Activated CD8-positive, alpha-beta T cell treated with anti-CD3 and anti-CD28 coated beads, Interleukin-2, amount 10 ng/mL, durations not matched to agents 7 days and 5 days (primary cell): ENCODE data around the gene TBRG4. TPM values are rescaled to one million over a fixed set of nuclear protein-coding genes. Genes with fewer than 3 reads are reported as not detected.

Experiments used
- ATAC-seq: fragments of 150-1000 bp; cut with Tn5 transposase; one replicate; pipeline ENCODE4 v1.10.0; 2021; ENCODE audit warnings: moderate library complexity
- CTCF ChIA-PET: fragments of 350-600 bp; sonication (Branson Sonifier 250); formaldehyde crosslinking; loops from one replicate; lab custom pipeline; 2021; ENCODE audit warnings: antibody characterized with exemption; lab: Charles Lee
- POLR2A ChIA-PET: fragments of 350-600 bp; sonication (Branson Sonifier 250); formaldehyde crosslinking; loops from one replicate; lab custom pipeline; 2021; ENCODE audit warnings: antibody characterized with exemption; lab: Charles Lee
- DNase-seq: peaks from one replicate; pipeline ENCODE4 v3.0.0-alpha.2; 2020
- H3K27ac Mint-ChIP-seq: one replicate; pipeline ENCODE4 v1.8.0; 2021; ENCODE audit warnings: mild to moderate bottlenecking, mixed read lengths
- H3K27me3 Mint-ChIP-seq: one replicate; pipeline ENCODE4 v1.8.0; 2021; ENCODE audit warnings: low read depth, mixed read lengths
- H3K36me3 Mint-ChIP-seq: one replicate; pipeline ENCODE4 v1.8.0; 2021; ENCODE audit warnings: low read depth, mixed read lengths
- H3K4me1 Mint-ChIP-seq: one replicate; pipeline ENCODE4 v1.8.0; 2021; ENCODE audit warnings: low read depth, mixed read lengths
- H3K4me3 Mint-ChIP-seq: one replicate; pipeline ENCODE4 v1.8.0; 2021; ENCODE audit warnings: mild to moderate bottlenecking, mixed read lengths
- H3K9me3 Mint-ChIP-seq: one replicate; pipeline ENCODE4 v1.8.0; 2022; ENCODE audit warnings: mixed read lengths; ENCODE audit not compliant: insufficient read depth
- total RNA-seq, 2 experiments: library from RNA; stranded (reverse); gene quantifications; one replicate each; pipeline ENCODE4 v1.2.3, GENCODE V29; 2021

TBRG4 gene
- total RNA-seq, 2 experiments from 2014 or later = 133 to 137 TPM

DNA sequence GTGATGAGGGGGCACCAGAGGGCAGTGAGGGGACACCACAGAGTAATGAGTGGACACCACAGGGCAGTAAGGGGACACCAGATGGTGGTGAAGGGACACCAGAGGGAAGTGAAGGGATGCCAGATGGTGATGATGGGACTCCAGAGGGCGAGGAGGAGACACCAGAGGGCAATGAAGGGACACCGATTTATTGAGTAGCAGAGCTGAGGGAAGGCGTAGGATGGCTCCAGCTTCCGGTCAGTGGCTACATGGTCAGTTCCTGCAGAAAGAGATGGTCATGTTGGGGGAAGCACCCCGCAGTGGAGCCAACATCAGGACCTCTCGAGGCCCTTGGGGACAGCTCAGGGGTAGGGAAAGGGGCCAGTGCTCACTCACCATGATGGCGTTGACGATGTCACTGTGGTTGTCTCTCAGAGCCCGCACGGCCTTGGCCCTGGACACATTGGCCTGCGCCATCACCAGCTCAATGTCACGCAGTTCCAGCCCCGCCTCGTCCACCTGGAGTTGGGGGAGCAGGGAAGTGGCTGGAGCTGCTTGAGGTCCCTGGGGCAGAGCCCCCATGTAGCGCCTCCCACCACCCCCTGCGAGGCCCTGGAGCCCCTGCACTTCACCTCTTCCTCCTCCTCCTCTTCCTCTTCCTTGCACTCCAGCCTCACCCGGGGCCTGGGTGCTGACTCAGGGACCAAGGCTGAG is 31.1 kb downstream of the TBRG4 start:
- Mint-ChIP-seq H3K27me3 (no peaks in the 10 kb centered on the region), H3K4me1 (peaks cover 6% of the 10 kb centered on the region), H3K9me3 (no peaks in the 10 kb centered on the region), H3K4me3 (no peak overlapping the region), H3K36me3 (peaks cover 12% of the 10 kb centered on the region), H3K27ac (peak overlapping the region; percentile 57)
- peak; percentile 37 for DNase-seq
- ChIA-PET CTCF (interaction anchor here (0.7 to 2.6 kb wide), 2 partner anchors 56 to 383 kb away, joined by 3 to 16 read pairs; no protein-coding TSS in a partner anchor), POLR2A (interaction anchor here (0.6 to 1.2 kb wide), 4 partner anchors 9 to 106 kb away, joined by 3 to 4 read pairs (median 4); partner anchors contain the start of gene TBRG4)
- peak; percentile 35 for ATAC-seq

DNA sequence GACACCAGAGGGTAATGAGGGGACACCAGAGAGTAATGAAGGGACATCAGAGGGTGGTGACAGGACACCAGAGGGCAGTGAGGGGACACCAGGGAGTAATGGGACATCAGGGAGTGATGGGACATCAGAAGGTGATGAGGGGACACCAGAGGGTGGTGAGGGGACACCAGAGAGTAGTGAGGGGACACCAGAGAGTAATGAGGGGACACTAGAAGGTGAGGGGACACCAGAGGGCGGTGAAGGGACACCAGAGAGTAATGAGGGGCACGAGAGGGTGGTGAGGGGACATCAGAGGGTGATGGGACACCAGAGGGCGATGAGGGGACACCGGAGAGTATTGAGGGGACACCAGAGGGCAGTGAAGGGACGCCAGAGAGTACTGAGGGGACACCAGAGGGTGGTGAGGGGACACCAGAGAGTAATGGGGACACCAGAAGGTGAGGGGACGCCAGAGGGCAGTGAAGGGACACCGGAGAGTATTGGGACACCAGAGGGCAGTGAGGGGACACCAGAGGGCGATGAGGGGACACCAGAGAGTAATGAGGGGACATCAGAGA is 33.3 kb downstream of the TBRG4 start:
- Mint-ChIP-seq H3K4me3 (no peak overlapping the region), H3K36me3 (peaks cover 30% of the 10 kb centered on the region), H3K4me1 (peaks cover 6% of the 10 kb centered on the region), H3K27me3 (no peaks in the 10 kb centered on the region), H3K27ac (no peak overlapping the region), H3K9me3 (no peaks in the 10 kb centered on the region)
- CTCF ChIA-PET = no interaction called here
- POLR2A ChIA-PET = no interaction called here
- ATAC-seq (no peak), DNase-seq (no peak)

DNA sequence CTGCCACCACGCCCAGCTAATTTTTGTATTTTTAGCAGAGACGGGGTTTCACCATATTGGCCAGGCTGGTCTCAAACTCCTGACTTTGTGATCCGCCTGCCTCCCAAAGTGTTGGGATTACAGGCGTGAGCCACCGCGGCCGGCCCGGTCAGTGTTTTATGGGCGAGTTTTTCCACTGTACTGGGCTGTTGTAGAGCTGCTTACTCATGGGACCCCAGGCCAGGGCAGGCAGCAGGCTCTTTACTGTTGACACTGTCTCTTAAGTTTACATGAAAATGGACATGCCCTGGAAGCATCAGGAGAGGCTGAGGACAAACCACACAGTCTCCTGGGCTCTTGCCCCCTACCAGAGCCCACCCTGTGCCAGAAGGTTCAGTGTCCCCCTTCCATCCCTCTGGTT is 33.9 kb downstream of the TBRG4 start:
- Mint-ChIP-seq H3K27ac (no peak overlapping the region), H3K27me3 (no peaks in the 10 kb centered on the region), H3K4me3 (no peak overlapping the region), H3K4me1 (peaks cover 6% of the 10 kb centered on the region), H3K9me3 (no peaks in the 10 kb centered on the region), H3K36me3 (peaks cover 37% of the 10 kb centered on the region)
- ATAC-seq = no peak
- DNase-seq = no peak
- POLR2A ChIA-PET = interaction anchor here (0.8 kb wide), 1 partner anchor 63 kb away, joined by 3 read pairs; no protein-coding TSS in a partner anchor
- CTCF ChIA-PET = no interaction called here

DNA sequence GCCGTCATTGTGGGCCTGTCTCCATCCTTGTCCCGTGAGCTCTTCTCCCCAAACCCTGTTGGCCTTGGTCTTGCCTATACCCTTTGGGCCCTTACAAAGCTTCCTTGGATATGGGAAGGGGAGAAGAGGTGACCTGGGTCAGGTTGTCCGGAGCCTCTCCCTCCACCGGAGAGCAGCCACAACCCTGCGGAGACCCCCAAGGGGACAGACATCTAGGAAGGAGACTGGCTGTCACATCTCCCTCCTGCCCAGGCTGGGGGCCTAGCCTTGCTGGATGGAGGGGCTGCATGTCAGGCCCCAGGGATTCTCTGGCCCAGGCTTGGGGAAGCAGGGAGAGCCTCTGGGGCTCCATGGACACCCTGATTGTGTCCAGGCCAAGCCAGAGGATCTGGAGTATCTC is 34.6 kb downstream of the TBRG4 start:
- Mint-ChIP-seq H3K9me3 (no peaks in the 10 kb centered on the region), H3K27ac (no peak overlapping the region), H3K36me3 (peaks cover 41% of the 10 kb centered on the region), H3K4me1 (peaks cover 6% of the 10 kb centered on the region), H3K4me3 (no peak overlapping the region), H3K27me3 (no peaks in the 10 kb centered on the region)
- CTCF ChIA-PET = no interaction called here
- DNase-seq (no peak), ATAC-seq (no peak)
- POLR2A ChIA-PET = interaction anchor here (0.8 kb wide), 1 partner anchor 62 kb away, joined by 3 read pairs; no protein-coding TSS in a partner anchor

DNA sequence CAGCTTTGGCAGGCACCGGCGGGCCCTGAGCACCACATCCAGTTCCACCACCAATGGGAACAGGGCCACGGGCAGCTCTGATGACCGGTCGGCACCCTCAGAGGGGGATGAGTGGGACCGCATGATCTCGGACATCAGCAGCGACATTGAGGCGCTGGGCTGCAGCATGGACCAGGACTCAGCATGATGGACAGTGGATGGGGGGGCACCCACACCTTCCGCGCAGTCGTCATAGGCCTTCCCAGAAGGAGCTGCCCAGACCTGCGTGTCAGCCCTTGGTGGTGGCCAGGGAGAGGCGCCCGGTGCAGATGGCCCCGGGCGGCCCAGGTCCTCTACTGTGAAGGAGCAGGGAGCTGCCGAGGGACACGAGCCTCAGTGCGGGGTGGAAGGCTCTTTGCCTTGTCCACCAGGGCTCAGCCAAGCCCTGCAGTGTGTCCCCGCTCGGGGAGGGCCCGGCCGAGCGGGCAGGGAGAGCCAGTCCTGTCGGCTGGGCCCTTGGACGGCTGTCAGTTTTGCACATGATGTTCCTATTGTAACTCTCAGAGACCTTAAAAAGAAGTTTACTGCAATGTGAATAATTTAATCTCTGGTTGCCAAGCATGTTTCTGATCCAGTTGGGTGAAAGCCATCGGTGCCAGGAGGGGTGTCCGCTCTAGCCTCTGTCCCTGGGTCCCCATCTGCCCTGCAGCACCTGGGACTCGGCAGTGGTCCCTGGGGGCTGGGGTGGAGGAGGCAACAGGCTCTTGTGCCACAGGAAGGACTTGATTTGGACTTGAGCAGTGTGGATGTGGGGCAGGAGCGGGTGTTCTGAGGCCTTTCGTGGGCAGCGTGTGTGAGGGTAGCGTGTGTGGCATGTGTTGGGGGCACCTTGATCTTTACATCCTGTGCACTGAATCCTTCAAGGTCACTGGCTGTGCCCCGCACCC is 35.4 kb downstream of the TBRG4 start:
- Mint-ChIP-seq H3K4me3 (no peak overlapping the region), H3K9me3 (no peaks in the 10 kb centered on the region), H3K36me3 (peaks cover 45% of the 10 kb centered on the region), H3K27ac (no peak overlapping the region), H3K4me1 (peaks cover 6% of the 10 kb centered on the region), H3K27me3 (no peaks in the 10 kb centered on the region)
- ChIA-PET POLR2A (no interaction called here), CTCF (no interaction called here)
- ATAC-seq (no peak), DNase-seq (no peak)

DNA sequence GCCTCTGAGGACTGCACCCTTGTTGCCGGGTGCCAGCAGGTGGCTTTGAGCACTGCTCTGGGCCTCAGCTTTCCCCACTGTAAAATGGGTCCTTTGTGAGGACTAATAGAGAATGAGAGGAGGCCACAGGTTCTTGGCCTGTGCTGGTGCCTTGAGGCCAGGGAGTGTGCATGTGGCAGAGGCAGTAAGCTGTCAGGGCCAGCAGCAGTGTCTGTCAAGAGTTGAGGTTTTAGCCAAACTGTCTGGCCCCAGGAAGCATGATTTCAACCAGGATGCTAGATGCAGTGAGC is 36.2 kb downstream of the TBRG4 start:
- CTCF ChIA-PET = no interaction called here
- no peaks in the 10 kb centered on the region for H3K9me3 Mint-ChIP-seq
- no peaks in the 10 kb centered on the region for H3K27me3 Mint-ChIP-seq
- H3K4me3 Mint-ChIP-seq = no peak overlapping the region
- ATAC-seq (no peak), DNase-seq (no peak)
- peaks cover 45% of the 10 kb centered on the region for H3K36me3 Mint-ChIP-seq
- H3K4me1 Mint-ChIP-seq = peaks cover 6% of the 10 kb centered on the region
- no peak overlapping the region for H3K27ac Mint-ChIP-seq
- POLR2A ChIA-PET = no interaction called here

DNA sequence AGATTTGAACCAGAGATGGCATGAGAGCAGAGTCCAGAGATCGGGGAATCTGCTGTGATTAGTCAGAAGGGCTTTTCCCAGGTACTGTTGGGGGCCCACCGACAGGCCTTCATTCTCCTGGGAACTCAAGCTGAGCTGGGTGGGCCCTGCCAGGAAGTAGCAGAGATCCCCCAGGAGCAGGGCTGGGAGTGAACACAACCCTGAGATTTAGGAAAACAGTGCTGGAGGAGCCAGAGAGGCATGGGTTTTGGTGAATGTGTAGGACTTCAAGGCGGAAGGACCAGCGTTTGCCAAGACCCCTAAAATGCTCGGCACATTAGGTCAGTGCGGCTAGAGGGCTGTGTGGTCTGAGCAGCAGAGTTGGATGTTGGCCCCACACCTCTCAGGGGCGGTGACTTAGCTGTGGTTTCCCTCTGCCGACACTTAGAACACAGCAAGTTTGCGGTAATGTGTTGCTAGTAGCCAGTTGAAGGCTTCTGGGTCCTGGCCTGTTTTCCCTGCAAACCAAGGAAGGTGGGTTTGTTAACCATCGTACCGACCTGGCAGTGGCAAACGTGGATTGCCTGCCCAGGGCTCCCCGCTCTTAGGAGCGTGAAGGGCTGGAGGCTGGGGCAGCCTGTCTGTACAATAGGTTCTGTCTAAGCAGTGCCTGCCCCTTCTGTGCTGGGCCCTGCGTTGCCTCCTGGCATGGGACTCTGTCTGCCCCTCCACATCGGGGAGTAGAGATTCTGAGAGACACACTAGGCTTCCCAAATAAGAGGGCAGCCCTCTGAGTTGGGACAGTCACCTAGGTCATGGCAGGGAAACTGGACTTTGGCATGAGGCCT is 36.8 kb downstream of the TBRG4 start:
- no peak overlapping the region for H3K4me3 Mint-ChIP-seq
- CTCF ChIA-PET = no interaction called here
- POLR2A ChIA-PET = no interaction called here
- H3K9me3 Mint-ChIP-seq = no peaks in the 10 kb centered on the region
- H3K27me3 Mint-ChIP-seq = no peaks in the 10 kb centered on the region
- H3K36me3 Mint-ChIP-seq = peaks cover 49% of the 10 kb centered on the region
- no peak overlapping the region for H3K27ac Mint-ChIP-seq
- ATAC-seq = no peak
- H3K4me1 Mint-ChIP-seq = peaks cover 6% of the 10 kb centered on the region
- DNase-seq = no peak

DNA sequence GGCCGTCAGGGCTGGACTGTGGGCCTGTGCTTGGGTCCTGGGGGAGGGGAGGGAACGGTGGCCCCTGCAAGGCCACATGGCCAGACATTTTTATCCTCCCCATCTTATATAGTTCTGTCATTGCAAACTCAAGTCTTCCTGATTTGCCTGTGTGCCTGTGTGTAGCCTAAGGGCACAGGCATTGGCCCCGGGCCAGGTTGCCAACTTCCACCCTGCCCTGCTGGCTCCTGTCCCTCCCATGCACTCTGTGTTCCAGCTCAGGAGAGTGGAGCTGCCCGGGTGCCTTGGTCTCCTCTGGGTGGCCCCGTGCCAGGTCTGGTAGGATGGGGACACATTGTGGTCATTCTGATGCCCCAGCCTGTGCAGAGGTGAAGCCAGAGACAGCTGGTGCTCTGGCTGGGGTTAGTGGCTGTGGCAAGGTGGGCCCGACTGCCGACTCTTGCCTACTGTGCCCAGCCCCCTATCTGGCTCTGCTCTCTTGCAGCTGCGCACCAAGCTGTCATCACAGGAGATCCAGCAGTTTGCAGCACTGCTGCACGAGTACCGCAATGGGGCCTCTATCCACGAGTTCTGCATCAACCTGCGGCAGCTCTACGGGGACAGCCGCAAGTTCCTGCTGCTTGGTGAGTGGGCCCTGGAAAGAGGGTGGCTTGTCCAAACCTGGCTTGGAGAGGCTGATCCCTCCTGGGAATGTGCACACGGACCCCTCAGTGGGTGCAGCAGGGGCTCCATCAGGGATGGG is 37.5 kb downstream of the TBRG4 start:
- no peak overlapping the region for H3K4me3 Mint-ChIP-seq
- ChIA-PET CTCF (interaction anchor here (1.4 kb wide), 1 partner anchor 100 kb away, joined by 5 read pairs; no protein-coding TSS in a partner anchor), POLR2A (no interaction called here)
- H3K9me3 Mint-ChIP-seq = no peaks in the 10 kb centered on the region
- peaks cover 55% of the 10 kb centered on the region for H3K36me3 Mint-ChIP-seq
- no peak for ATAC-seq
- no peak for DNase-seq
- no peak overlapping the region for H3K27ac Mint-ChIP-seq
- H3K4me1 Mint-ChIP-seq = peaks cover 7% of the 10 kb centered on the region
- no peaks in the 10 kb centered on the region for H3K27me3 Mint-ChIP-seq

DNA sequence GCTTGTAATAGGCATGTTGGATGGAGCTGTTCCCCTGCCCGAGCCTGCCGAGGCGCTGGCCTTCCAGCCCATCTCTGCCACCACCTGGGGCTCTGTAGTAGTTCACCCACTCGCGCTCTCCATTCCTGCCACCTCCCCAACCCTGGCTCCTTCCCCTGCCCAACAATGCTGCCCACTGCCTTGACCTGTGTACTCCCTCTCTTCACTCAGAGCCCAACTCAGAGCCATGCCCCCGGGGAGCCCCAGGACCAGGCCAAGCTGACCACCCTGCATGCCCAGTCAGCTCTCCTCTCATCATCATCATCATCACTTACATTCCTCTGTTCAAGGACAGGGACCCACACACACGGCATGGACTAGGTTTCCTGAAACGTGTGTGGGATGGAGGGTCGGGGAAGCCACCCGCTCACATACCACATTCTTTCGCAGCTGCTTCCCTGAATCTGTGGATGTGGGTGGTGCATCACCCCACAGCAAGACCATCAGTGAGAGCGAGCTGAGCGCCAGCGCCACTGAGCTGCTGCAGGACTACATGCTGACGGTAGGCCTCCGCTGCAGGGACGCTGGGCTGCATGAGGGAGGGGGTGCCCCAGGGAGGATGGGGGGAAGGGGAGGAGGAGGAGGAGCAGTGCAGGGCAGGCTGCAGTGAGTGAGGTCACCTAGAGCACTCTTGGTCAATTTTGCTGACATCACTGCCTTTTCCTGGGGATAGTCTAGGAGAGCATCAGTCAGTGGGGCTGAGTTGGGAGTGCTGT is 38.3 kb downstream of the TBRG4 start:
- peaks cover 15% of the 10 kb centered on the region for H3K4me1 Mint-ChIP-seq
- peaks cover 62% of the 10 kb centered on the region for H3K36me3 Mint-ChIP-seq
- POLR2A ChIA-PET = no interaction called here
- no peak for ATAC-seq
- H3K27ac Mint-ChIP-seq = peak overlapping the region; percentile 44
- DNase-seq = no peak
- H3K4me3 Mint-ChIP-seq = no peak overlapping the region
- H3K9me3 Mint-ChIP-seq = no peaks in the 10 kb centered on the region
- CTCF ChIA-PET = interaction anchor here (0.7 to 2.6 kb wide), 3 partner anchors 63 to 100 kb away, joined by 3 to 10 read pairs (median 5); no protein-coding TSS in a partner anchor
- no peaks in the 10 kb centered on the region for H3K27me3 Mint-ChIP-seq
